Endothelial cell of umbilical vein (primary cell): Measurements from ENCODE around the gene TOB2.

Experiments used
- EZH2 ChIP-seq: IDR thresholded peaks from 2 replicates; pipeline ENCODE4 v1.6.1; 2012; ENCODE audit warnings: borderline replicate concordance, low read depth, mild to moderate bottlenecking, moderate library complexity, low read length, inconsistent platforms; ENCODE audit not compliant: severe bottlenecking
- FOS ChIP-seq: IDR thresholded peaks from 2 replicates; pipeline ENCODE4 v1.6.1; 2011; ENCODE audit warnings: mild to moderate bottlenecking, low read length, moderate library complexity, borderline replicate concordance; ENCODE audit not compliant: insufficient read depth
- JUN ChIP-seq: IDR thresholded peaks from 2 replicates; pipeline ENCODE4 v1.6.1; 2011; ENCODE audit warnings: borderline replicate concordance, low read depth; ENCODE audit not compliant: insufficient read length, insufficient read depth
- POLR2A ChIP-seq: IDR thresholded peaks from 2 replicates; pipeline ENCODE4 v1.6.1; 2012; ENCODE audit warnings: low read depth, mild to moderate bottlenecking, control low read depth, low read length
- POLR2AphosphoS5 ChIP-seq: IDR thresholded peaks from 2 replicates; pipeline ENCODE4 v1.6.1; 2012; ENCODE audit warnings: low read depth, mild to moderate bottlenecking, control low read depth, low read length, moderate library complexity; ENCODE audit not compliant: insufficient read depth
- TF ChIP-seq, protein P1 (sequence below): IDR thresholded peaks from 2 replicates; pipeline ENCODE4 v1.6.1; 2011; ENCODE audit not compliant: insufficient read depth, insufficient read length
- TF ChIP-seq, protein P2 (sequence below), 2 donors: IDR thresholded peaks; 1 replicate in 1 of 2; 2 replicates in 1 of 2; pipeline ENCODE4 v1.5.1; 2011; ENCODE audit warnings: low read length in 2 of 2, mild to moderate bottlenecking in 2 of 2, moderate library complexity in 2 of 2, control low read depth in 1 of 2, inconsistent platforms in 1 of 2, low read depth in 1 of 2; ENCODE audit not compliant: insufficient read depth in 1 of 2; ENCODE audit errors: extremely low read depth in 1 of 2

DNA sequence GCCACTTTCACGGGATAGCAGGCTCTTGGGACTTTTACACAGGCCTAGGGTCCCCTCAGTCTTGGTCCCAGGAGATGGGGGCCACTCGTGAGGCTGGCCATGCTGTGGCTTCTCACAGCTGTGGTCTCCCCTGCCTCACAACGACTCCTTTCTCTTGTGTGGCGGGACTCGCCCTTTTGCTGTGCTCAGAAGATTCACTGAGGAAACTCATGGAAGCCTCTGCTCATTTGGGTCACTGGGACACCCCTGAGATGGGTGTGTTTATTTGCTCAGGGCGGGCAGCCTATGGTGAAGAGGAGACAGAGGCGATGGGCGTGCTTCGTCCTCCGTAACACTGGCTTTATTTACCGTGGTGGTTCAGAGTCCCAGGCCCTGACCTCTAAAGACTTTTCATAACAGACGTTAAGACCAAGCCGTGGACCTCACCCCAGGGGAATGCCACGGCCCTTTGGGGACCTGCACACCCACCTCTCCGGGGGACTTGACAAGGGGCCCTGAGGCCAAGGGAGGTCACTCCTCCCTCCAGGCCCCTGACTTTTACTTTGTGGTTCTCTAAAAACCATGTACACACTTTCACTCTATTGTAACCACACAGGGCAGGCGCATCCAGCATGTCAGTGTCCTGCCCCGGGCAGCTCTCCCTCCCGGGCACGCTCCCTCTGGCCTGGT is 49.3 kb downstream of the TOB2 start:
- TF ChIP-seq, protein P1, sequence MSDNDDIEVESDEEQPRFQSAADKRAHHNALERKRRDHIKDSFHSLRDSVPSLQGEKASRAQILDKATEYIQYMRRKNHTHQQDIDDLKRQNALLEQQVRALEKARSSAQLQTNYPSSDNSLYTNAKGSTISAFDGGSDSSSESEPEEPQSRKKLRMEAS, result no peak
- TF ChIP-seq, protein P2, sequence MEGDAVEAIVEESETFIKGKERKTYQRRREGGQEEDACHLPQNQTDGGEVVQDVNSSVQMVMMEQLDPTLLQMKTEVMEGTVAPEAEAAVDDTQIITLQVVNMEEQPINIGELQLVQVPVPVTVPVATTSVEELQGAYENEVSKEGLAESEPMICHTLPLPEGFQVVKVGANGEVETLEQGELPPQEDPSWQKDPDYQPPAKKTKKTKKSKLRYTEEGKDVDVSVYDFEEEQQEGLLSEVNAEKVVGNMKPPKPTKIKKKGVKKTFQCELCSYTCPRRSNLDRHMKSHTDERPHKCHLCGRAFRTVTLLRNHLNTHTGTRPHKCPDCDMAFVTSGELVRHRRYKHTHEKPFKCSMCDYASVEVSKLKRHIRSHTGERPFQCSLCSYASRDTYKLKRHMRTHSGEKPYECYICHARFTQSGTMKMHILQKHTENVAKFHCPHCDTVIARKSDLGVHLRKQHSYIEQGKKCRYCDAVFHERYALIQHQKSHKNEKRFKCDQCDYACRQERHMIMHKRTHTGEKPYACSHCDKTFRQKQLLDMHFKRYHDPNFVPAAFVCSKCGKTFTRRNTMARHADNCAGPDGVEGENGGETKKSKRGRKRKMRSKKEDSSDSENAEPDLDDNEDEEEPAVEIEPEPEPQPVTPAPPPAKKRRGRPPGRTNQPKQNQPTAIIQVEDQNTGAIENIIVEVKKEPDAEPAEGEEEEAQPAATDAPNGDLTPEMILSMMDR (IDR thresholded peaks at IDR 0.05; ENCODE audit: extremely low read depth in 1 of 2, insufficient read depth in 1 of 2, low read depth in 1 of 2, low read length in 2 of 2), result no peak
- TF ChIP-seq POLR2AphosphoS5 (no peak), JUN (no peak), FOS (no peak), POLR2A (no peak), EZH2 (no peak)
